BLaER1 treated with 17β-estradiol and CSF1 and Interleukin-3, amounts not matched to agents 10 nM and 100 nM (cell line): ENCODE results near the gene PATZ1.
"Not testable (repeated sequence)": the region's sequence is repeated elsewhere in the genome, so short reads cannot be mapped to it uniquely, and the experiment has no call there.

Experiments used
- H3K27ac ChIP-seq, 11 experiments: shearing (Covaris generic); formaldehyde crosslinking; 2 replicates each; pipeline ENCODE4 v1.8.1; 2022
- H3K27me3 ChIP-seq, 11 experiments: shearing (Covaris generic); formaldehyde crosslinking; 2 replicates each; pipeline ENCODE4 v1.8.1; 2022
- H3K36me3 ChIP-seq, 11 experiments: shearing (Covaris generic); formaldehyde crosslinking; 2 replicates each; pipeline ENCODE4 v1.8.1; 2022
- H3K4me1 ChIP-seq, 10 experiments: shearing (Covaris generic); formaldehyde crosslinking; 2 replicates each; pipeline ENCODE4 v1.8.1; 2022
- H3K4me2 ChIP-seq, 11 experiments: shearing (Covaris generic); formaldehyde crosslinking; 2 replicates each; pipeline ENCODE4 v1.8.1; 2022
- H3K4me3 ChIP-seq, 10 experiments: shearing (Covaris generic); formaldehyde crosslinking; 2 replicates each; pipeline ENCODE4 v1.8.1; 2022
- H3K9ac ChIP-seq, 11 experiments: shearing (Covaris generic); formaldehyde crosslinking; 2 replicates each; pipeline ENCODE4 v1.8.1; 2022
- H3K9me3 ChIP-seq, 11 experiments: shearing (Covaris generic); formaldehyde crosslinking; replicated peaks in 1 of 11; 2 replicates each; pipeline ENCODE4 v1.8.1; 2022
- H4K20me1 ChIP-seq, 11 experiments: shearing (Covaris generic); formaldehyde crosslinking; 2 replicates each; pipeline ENCODE4 v1.8.1; 2022
- Cebpa-rat ChIP-seq, 11 experiments: shearing (Covaris generic); IDR thresholded peaks; 2 replicates each; pipeline ENCODE4 v1.8.1; 2022

Gene PATZ1

GRCh38 chr22:31354515-31354914 lies 8.4 kb upstream of the PATZ1 start:
- no peaks in the 10 kb centered on the region for H3K27me3 ChIP-seq
- no peaks in the 10 kb centered on the region for H3K4me1 ChIP-seq
- no peak overlapping the region for H3K9ac ChIP-seq

GRCh38 chr22:31350410-31350863 lies 4.3 kb upstream of the PATZ1 start:
- no peaks in the 10 kb centered on the region for H3K9me3 ChIP-seq
- no peak for TF ChIP-seq Cebpa-rat (IDR thresholded peaks at IDR 0.05)
- H3K4me2 ChIP-seq: no peak overlapping the region
- no peaks in the 10 kb centered on the region for H3K27me3 ChIP-seq
- no peak overlapping the region for H3K27ac ChIP-seq
- no peak overlapping the region for H3K4me3 ChIP-seq
- peaks cover 0 to 4% (median 3%) of the 10 kb centered on the region in 11 experiments; a peak in 18 of 22 replicates for H4K20me1 ChIP-seq
- no peaks in the 10 kb centered on the region for H3K36me3 ChIP-seq
- H3K9ac ChIP-seq: no peak overlapping the region
- H3K4me1 ChIP-seq: peaks cover 5 to 15% (median 7%) of the 10 kb centered on the region in 10 experiments; a peak in 18 of 20 replicates

More at GRCh38 chr22:31354515-31354914, 8.4 kb upstream of the PATZ1 start:
- H3K36me3 ChIP-seq: no peaks in the 10 kb centered on the region
- no peak overlapping the region for H3K4me3 ChIP-seq
- no peak for TF ChIP-seq Cebpa-rat (IDR thresholded peaks at IDR 0.05)
- H3K9me3 ChIP-seq: no peaks in the 10 kb centered on the region
- no peaks in the 10 kb centered on the region for H4K20me1 ChIP-seq
- no peak overlapping the region for H3K4me2 ChIP-seq
- no peak overlapping the region for H3K27ac ChIP-seq

- Histone ChIP-seq H3K4me1 (peaks cover 6 to 17% (median 11%) of the 10 kb centered on the region in 10 experiments), H3K36me3 (peaks cover 0 to 3% (median 0%) of the 10 kb centered on the region in 11 experiments; a peak in 3 of 22 replicates), H3K9me3 (no peaks in the 10 kb centered on the region), H3K4me3 (no peak overlapping the region), H3K9ac (no peak overlapping the region), H3K27ac (no peak overlapping the region), H4K20me1 (peaks cover 0 to 8% (median 8%) of the 10 kb centered on the region in 11 experiments; a peak in 19 of 22 replicates), H3K4me2 (no peak overlapping the region), H3K27me3 (no peaks in the 10 kb centered on the region)
- TF ChIP-seq Cebpa-rat (IDR thresholded peaks at IDR 0.05): no peak
Observed at GRCh38 chr22:31349960-31350359, 3.8 kb upstream of the PATZ1 start.

GRCh38 chr22:31348766-31349165 lies 2.6 kb upstream of the PATZ1 start:
- Histone ChIP-seq H3K36me3 (peaks cover 0 to 15% (median 7%) of the 10 kb centered on the region in 11 experiments; a peak in 11 of 22 replicates), H3K9ac (no peak overlapping the region), H3K27me3 (no peaks in the 10 kb centered on the region), H3K4me3 (no peak overlapping the region), H3K4me1 (peaks cover 18 to 29% (median 23%) of the 10 kb centered on the region in 10 experiments), H3K27ac (no peak overlapping the region), H4K20me1 (peaks cover 0 to 20% (median 20%) of the 10 kb centered on the region in 11 experiments; a peak in 20 of 22 replicates), H3K4me2 (no peak overlapping the region), H3K9me3 (no peaks in the 10 kb centered on the region)
- no peak for TF ChIP-seq Cebpa-rat (IDR thresholded peaks at IDR 0.05)

GRCh38 chr22:31348009-31348337 lies 1.8 kb upstream of the PATZ1 start:
- Histone ChIP-seq H3K4me2 (peak overlapping the region; percentile 90 to 100 (median 94)), H3K27ac (peak overlapping the region; percentile 78 to 100 (median 99); a peak in 21 of 22 replicates), H3K4me3 (peak overlapping the region; percentile 62 to 84 (median 76))

GRCh38 chr22:31347251-31348008 lies 1.3 kb upstream of the PATZ1 start:
- peak overlapping the region; percentile 62 to 84 (median 76) for H3K4me3 ChIP-seq
- peaks cover 31 to 43% (median 36%) of the 10 kb centered on the region in 10 experiments for H3K4me1 ChIP-seq
- H3K9me3 ChIP-seq: no peaks in the 10 kb centered on the region
- H3K27me3 ChIP-seq: no peaks in the 10 kb centered on the region
- peak overlapping the region; percentile 90 to 100 (median 94) for H3K4me2 ChIP-seq
- peaks cover 2 to 28% (median 20%) of the 10 kb centered on the region in 11 experiments; a peak in 20 of 22 replicates for H3K36me3 ChIP-seq
- TF ChIP-seq Cebpa-rat (IDR thresholded peaks at IDR 0.05): no peak
- H3K27ac ChIP-seq: peak overlapping the region; percentile 78 to 100 (median 99)
- peaks cover 12 to 34% (median 33%) of the 10 kb centered on the region in 11 experiments; a peak in 20 of 22 replicates for H4K20me1 ChIP-seq
- peak overlapping the region; percentile 86 to 100 (median 98) for H3K9ac ChIP-seq

More at GRCh38 chr22:31348009-31348337, 1.8 kb upstream of the PATZ1 start:
- H3K4me1 ChIP-seq: peaks cover 26 to 37% (median 31%) of the 10 kb centered on the region in 10 experiments
- H3K9ac ChIP-seq: peak overlapping the region; percentile 86 to 100 (median 98); a peak in 21 of 22 replicates
- H3K9me3 ChIP-seq, H3K27me3 ChIP-seq: not testable (repeated sequence)
- H3K36me3 ChIP-seq: peaks cover 0 to 23% (median 15%) of the 10 kb centered on the region in 11 experiments; a peak in 17 of 22 replicates
- H4K20me1 ChIP-seq: peaks cover 6 to 28% (median 28%) of the 10 kb centered on the region in 11 experiments; a peak in 20 of 22 replicates

GRCh38 chr22:31346733-31347250 lies 646 bp upstream of the PATZ1 start:
- H4K20me1 ChIP-seq: peaks cover 18 to 40% (median 40%) of the 10 kb centered on the region in 11 experiments; a peak in 20 of 22 replicates
- H3K9ac ChIP-seq: peak overlapping the region; percentile 86 to 100 (median 98)
- H3K9me3 ChIP-seq: no peaks in the 10 kb centered on the region
- no peak for TF ChIP-seq Cebpa-rat (IDR thresholded peaks at IDR 0.05)
- H3K4me3 ChIP-seq: peak overlapping the region; percentile 62 to 84 (median 76)
- no peaks in the 10 kb centered on the region for H3K27me3 ChIP-seq
- peak overlapping the region; percentile 78 to 100 (median 99) for H3K27ac ChIP-seq
- peaks cover 9 to 34% (median 27%) of the 10 kb centered on the region in 11 experiments for H3K36me3 ChIP-seq
- H3K4me1 ChIP-seq: peaks cover 38 to 49% (median 43%) of the 10 kb centered on the region in 10 experiments
- H3K4me2 ChIP-seq: peak overlapping the region; percentile 90 to 100 (median 94)

- no peak for TF ChIP-seq Cebpa-rat (IDR thresholded peaks at IDR 0.05)
- H3K4me2 ChIP-seq: peak overlapping the region; percentile 95 to 100 (median 99)
- H3K9me3 ChIP-seq: no peaks in the 10 kb centered on the region
- peaks cover 50 to 61% (median 55%) of the 10 kb centered on the region in 10 experiments for H3K4me1 ChIP-seq
- H3K9ac ChIP-seq: peak overlapping the region; percentile 93 to 100 (median 99)
- peaks cover 30 to 52% (median 51%) of the 10 kb centered on the region in 11 experiments; a peak in 21 of 22 replicates for H4K20me1 ChIP-seq
- H3K27me3 ChIP-seq: no peaks in the 10 kb centered on the region
- H3K36me3 ChIP-seq: peaks cover 21 to 46% (median 39%) of the 10 kb centered on the region in 11 experiments
- peak overlapping the region; percentile 93 to 100 (median 99) for H3K27ac ChIP-seq
- H3K4me3 ChIP-seq: peak overlapping the region; percentile 62 to 84 (median 76)
Observed at GRCh38 chr22:31345331-31346254, 553 bp downstream of the PATZ1 start.
